ENCODE results near the gene SYT6.

SYT6 gene

GRCh38 chr1:114092186-114093062 lies 61.2 kb downstream of the SYT6 start:
- DNase-seq (ENCODE audit: low spot score), result no peak

- DNase-seq (ENCODE audit: low spot score), result no peak
Observed at GRCh38 chr1:114091711-114092110, 62.0 kb downstream of the SYT6 start.

- DNase-seq (ENCODE audit: low spot score), result no peak
Observed at GRCh38 chr1:114090738-114091505, 62.7 kb downstream of the SYT6 start.

- DNase-seq (ENCODE audit: low spot score), result no peak
Observed at GRCh38 chr1:114089502-114090138, 64.0 kb downstream of the SYT6 start.

- no peak for DNase-seq (ENCODE audit: low spot score)
Observed at GRCh38 chr1:114088392-114089299, 65.0 kb downstream of the SYT6 start.

GRCh38 chr1:114087495-114087894 lies 66.2 kb downstream of the SYT6 start:
- no peak for DNase-seq (ENCODE audit: low spot score)

GRCh38 chr1:114086601-114087368 lies 66.9 kb downstream of the SYT6 start:
- DNase-seq (ENCODE audit: low spot score), result no peak

GRCh38 chr1:114082867-114083585 lies 70.6 kb downstream of the SYT6 start:
- DNase-seq (ENCODE audit: low spot score), result no peak

GRCh38 chr1:114082304-114082630 lies 71.4 kb downstream of the SYT6 start:
- no peak for DNase-seq (ENCODE audit: low spot score)

- DNase-seq (ENCODE audit: low spot score), result peak; percentile 51
Observed at GRCh38 chr1:114081437-114082303, 72.0 kb downstream of the SYT6 start.

- DNase-seq (ENCODE audit: low spot score), result no peak
Observed at GRCh38 chr1:114080511-114081436, 72.9 kb downstream of the SYT6 start.

- DNase-seq (ENCODE audit: low spot score), result no peak
Observed at GRCh38 chr1:114079596-114080190, 74.0 kb downstream of the SYT6 start.

GRCh38 chr1:114078116-114078515 lies 75.6 kb downstream of the SYT6 start:
- DNase-seq (ENCODE audit: low spot score), result no peak

GRCh38 chr1:114077188-114077587 lies 76.5 kb downstream of the SYT6 start:
- DNase-seq (ENCODE audit: low spot score), result no peak

GRCh38 chr1:114076308-114076707 lies 77.4 kb downstream of the SYT6 start:
- no peak for DNase-seq (ENCODE audit: low spot score)

GRCh38 chr1:114075546-114076242 lies 78.0 kb downstream of the SYT6 start:
- DNase-seq (ENCODE audit: low spot score), result no peak

GRCh38 chr1:114075105-114075504 lies 78.6 kb downstream of the SYT6 start:
- DNase-seq (ENCODE audit: low spot score), result no peak
